Mesodermal cell (in vitro differentiated cells): Measurements from ENCODE around the gene ATF6.
"Not testable (repeated sequence)": the region's sequence is repeated elsewhere in the genome, so short reads cannot be mapped to it uniquely, and the experiment has no call there.

Experiments
- H3K27ac ChIP-seq: 2 replicates; pipeline ENCODE4 v1.7.0; 2013; ENCODE audit warnings: mild to moderate bottlenecking, low read depth, low read length, moderate library complexity; ENCODE audit not compliant: severe bottlenecking
- H3K36me3 ChIP-seq: 2 replicates; pipeline ENCODE4 v1.7.1; 2013; ENCODE audit warnings: mild to moderate bottlenecking, low read length, moderate library complexity; ENCODE audit not compliant: control insufficient read depth, insufficient read depth
- H3K4me1 ChIP-seq: one replicate; pipeline ENCODE4 v1.7.1; 2013; ENCODE audit warnings: mild to moderate bottlenecking, low read length; ENCODE audit not compliant: insufficient read depth, control insufficient read depth, poor library complexity, severe bottlenecking
- H3K4me3 ChIP-seq: 2 replicates; pipeline ENCODE4 v1.7.0; 2013; ENCODE audit warnings: low read length, control low read depth, mild to moderate bottlenecking; ENCODE audit not compliant: insufficient read depth, poor library complexity, severe bottlenecking; ENCODE audit errors: extremely low read depth
- H3K9me3 ChIP-seq: 2 replicates; pipeline ENCODE4 v1.7.1; 2013; ENCODE audit warnings: mild to moderate bottlenecking, low read length, moderate library complexity; ENCODE audit not compliant: control insufficient read depth
- WGBS, 2 experiments: methylation state at CpG; one replicate each; pipeline ENCODE4 v1.1.5; 2013; ENCODE audit warnings: missing lambda C conversion rate in 2 of 2; ENCODE audit not compliant: insufficient coverage in 2 of 2; 5-methylcytosine and 5-hydroxymethylcytosine counted together

The ATF6 gene

GRCh38 chr1:161809202-161809601 is 43.1 kb downstream of the ATF6 start:
- not testable (repeated sequence) for H3K27ac ChIP-seq, H3K4me1 ChIP-seq, H3K4me3 ChIP-seq, H3K9me3 ChIP-seq
- H3K36me3 ChIP-seq, result peaks cover 22% of the 10 kb centered on the region
- WGBS, 2 experiments, result no CpG with 5 or more reads among the region's 2 CpGs

GRCh38 chr1:161809656-161810055 is 43.5 kb downstream of the ATF6 start:
- no CpG with 5 or more reads among the region's 1 CpG for WGBS, 2 experiments

GRCh38 chr1:161810780-161811179 is 44.7 kb downstream of the ATF6 start:
- no CpG with 5 or more reads among the region's 3 CpGs for WGBS, 2 experiments
- Histone ChIP-seq H3K9me3 (peaks cover 7% of the 10 kb centered on the region), H3K4me3 (no peak overlapping the region), H3K4me1 (no peaks in the 10 kb centered on the region), H3K27ac (no peak overlapping the region), H3K36me3 (peaks cover 20% of the 10 kb centered on the region)

More at GRCh38 chr1:161809656-161810055, 43.5 kb downstream of the ATF6 start:
- H3K27ac ChIP-seq, H3K4me1 ChIP-seq, H3K4me3 ChIP-seq, H3K9me3 ChIP-seq: not testable (repeated sequence)
- peaks cover 22% of the 10 kb centered on the region for H3K36me3 ChIP-seq

GRCh38 chr1:161816201-161816600 is 50.1 kb downstream of the ATF6 start:
- Histone ChIP-seq H3K4me3 (no peak overlapping the region), H3K9me3 (no peaks in the 10 kb centered on the region), H3K4me1 (no peaks in the 10 kb centered on the region), H3K36me3 (peaks cover 14% of the 10 kb centered on the region), H3K27ac (peak overlapping the region; percentile 10)
- WGBS, 2 experiments, result 100% methylated on average over 1 of the region's 1 CpG

GRCh38 chr1:161817176-161817730 is 51.1 kb downstream of the ATF6 start:
- H3K27ac ChIP-seq, result no peak overlapping the region
- H3K4me1 ChIP-seq, result no peaks in the 10 kb centered on the region
- H3K9me3 ChIP-seq, result no peaks in the 10 kb centered on the region
- WGBS, 2 experiments, result 78 to 80% methylated on average over 1 of the region's 4 CpGs
- H3K36me3 ChIP-seq, result peaks cover 19% of the 10 kb centered on the region
- H3K4me3 ChIP-seq, result no peak overlapping the region

- no peak overlapping the region for H3K27ac ChIP-seq
- H3K4me3 ChIP-seq, result no peak overlapping the region
- 92 to 93% methylated on average over 2 to 5 of the region's 5 CpGs for WGBS, 2 experiments
- peaks cover 29% of the 10 kb centered on the region for H3K36me3 ChIP-seq
- H3K4me1 ChIP-seq, result no peaks in the 10 kb centered on the region
- H3K9me3 ChIP-seq, result no peaks in the 10 kb centered on the region
These were observed 54.8 kb downstream of the ATF6 start for GRCh38 chr1:161820914-161821313.

GRCh38 chr1:161824618-161825017 is 58.5 kb downstream of the ATF6 start:
- Histone ChIP-seq H3K4me3 (no peak overlapping the region), H3K9me3 (no peaks in the 10 kb centered on the region), H3K4me1 (no peaks in the 10 kb centered on the region), H3K27ac (no peak overlapping the region), H3K36me3 (peaks cover 15% of the 10 kb centered on the region)
- no CpG with 5 or more reads among the region's 1 CpG for WGBS, 2 experiments

GRCh38 chr1:161825831-161826230 is 59.7 kb downstream of the ATF6 start:
- Histone ChIP-seq H3K4me1 (no peaks in the 10 kb centered on the region), H3K27ac (no peak overlapping the region), H3K9me3 (no peaks in the 10 kb centered on the region), H3K36me3 (peaks cover 15% of the 10 kb centered on the region), H3K4me3 (no peak overlapping the region)
- WGBS, 2 experiments, result 75 to 100% methylated on average over 2 of the region's 4 CpGs

- peaks cover 12% of the 10 kb centered on the region for H3K36me3 ChIP-seq
- no peaks in the 10 kb centered on the region for H3K9me3 ChIP-seq
- H3K4me3 ChIP-seq, result no peak overlapping the region
- no peak overlapping the region for H3K27ac ChIP-seq
- WGBS, 2 experiments, result 89 to 94% methylated on average over 2 of the region's 2 CpGs
- H3K4me1 ChIP-seq, result no peaks in the 10 kb centered on the region
These were observed 60.4 kb downstream of the ATF6 start for GRCh38 chr1:161826478-161826877.

GRCh38 chr1:161827786-161828185 is 61.7 kb downstream of the ATF6 start:
- no peak overlapping the region for H3K27ac ChIP-seq
- H3K36me3 ChIP-seq, result peaks cover 9% of the 10 kb centered on the region
- 100% methylated on average over 2 of the region's 2 CpGs for WGBS, 2 experiments
- no peaks in the 10 kb centered on the region for H3K4me1 ChIP-seq
- H3K4me3 ChIP-seq, result no peak overlapping the region
- peaks cover 3% of the 10 kb centered on the region for H3K9me3 ChIP-seq

- H3K4me3 ChIP-seq, H3K36me3 ChIP-seq, H3K27ac ChIP-seq, H3K4me1 ChIP-seq, H3K9me3 ChIP-seq: not testable (repeated sequence)
- 95 to 97% methylated on average over 8 to 10 of the region's 10 CpGs for WGBS, 2 experiments
These were observed 66.3 kb downstream of the ATF6 start for GRCh38 chr1:161832299-161832907.
